Omental fat pad (tissue), 4 donors: ENCODE results near the gene MYO5C. TPM values are rescaled to one million over a fixed set of nuclear protein-coding genes. Genes with fewer than 3 reads are reported as not detected.
A peak's percentile ranks its signal among the peaks of the same experiment; 100 is the strongest.

ENCODE experiments used
- ATAC-seq: fragments of 150-250 bp; one replicate; pipeline ENCODE4 v1.9.1; 2016; ENCODE audit warnings: mild to moderate bottlenecking, moderate library complexity; ENCODE audit not compliant: low FRiP score
- DNase-seq: peaks from one replicate; pipeline ENCODE4 v3.0.0-alpha.2; 2019; ENCODE audit warnings: low spot score
- CTCF ChIP-seq, 3 donors: fragments of 450-650 bp; IDR thresholded peaks; one replicate each; pipeline ENCODE4 v1.5.1; 2016 to 2017; ENCODE audit warnings: antibody characterized with exemption in 3 of 3, mild to moderate bottlenecking in 3 of 3, moderate library complexity in 2 of 3
- total RNA-seq, 4 donors: library from RNA; depleted of rRNA; stranded (reverse); fragments of >200 nt; gene quantifications; one replicate each; pipeline ENCODE4 v1.1.0, GENCODE V29; 2016

Gene MYO5C
- 10 to 100 TPM in 3 of 4 donors, 1 to 10 TPM in 1; 7.7 to 58.3 (median 15.5) TPM for total RNA-seq

GRCh38 chr15:52295421-52296001 lies at the start of gene MYO5C:
Gene MYO5C (minus strand): TSS chr15:52295804. CDS start chr15:52295636, 168 bp downstream.
- peak; percentile 80 for ATAC-seq
- TF ChIP-seq CTCF (IDR thresholded peaks at IDR 0.05): no peak
- peak; percentile 48 for DNase-seq

- ATAC-seq (no peak), DNase-seq (no peak)
- no peak for TF ChIP-seq CTCF (IDR thresholded peaks at IDR 0.05)
Measured at GRCh38 chr15:52344592-52344991, 49.0 kb upstream of the MYO5C start.

GRCh38 chr15:52343831-52344230 lies 48.2 kb upstream of the MYO5C start:
- TF ChIP-seq CTCF (IDR thresholded peaks at IDR 0.05): no peak
- ATAC-seq (no peak), DNase-seq (no peak)

GRCh38 chr15:52340093-52340492 lies 44.5 kb upstream of the MYO5C start:
- DNase-seq: no peak
- no peak for TF ChIP-seq CTCF (IDR thresholded peaks at IDR 0.05)
- no peak for ATAC-seq

GRCh38 chr15:52338891-52339290 lies 43.3 kb upstream of the MYO5C start:
- no peak for DNase-seq
- ATAC-seq: no peak

GRCh38 chr15:52338058-52338457 lies 42.5 kb upstream of the MYO5C start:
- ATAC-seq (no peak), DNase-seq (no peak)
- no peak for TF ChIP-seq CTCF (IDR thresholded peaks at IDR 0.05)

More at GRCh38 chr15:52338891-52339290, 43.3 kb upstream of the MYO5C start:
- TF ChIP-seq CTCF (IDR thresholded peaks at IDR 0.05): no peak

- DNase-seq (no peak), ATAC-seq (no peak)
- TF ChIP-seq CTCF (IDR thresholded peaks at IDR 0.05): no peak
Measured at GRCh38 chr15:52337198-52337853, 41.7 kb upstream of the MYO5C start.
